Activated T-helper 2 cell treated with anti-CD3 and anti-CD28 coated beads, Interferon-gamma antibody, Interleukin-2, Interleukin-4, amounts not matched to agents 10 μg/mL and 5 μg/mL and 100 μg/mL, durations not matched to agents 14 hours and 24 hours and 36 hours (primary cell): ENCODE data around the gene DAB2IP. TPM values are rescaled to one million over a fixed set of nuclear protein-coding genes. Genes with fewer than 3 reads are reported as not detected.

Experiments
- DNase-seq: peaks from one replicate; pipeline ENCODE4 v3.0.0; 2021; ENCODE audit warnings: low spot score
- H3K27ac Mint-ChIP-seq: one replicate; pipeline ENCODE4 v1.8.0; 2021; ENCODE audit warnings: mixed read lengths
- H3K27me3 Mint-ChIP-seq: one replicate; pipeline ENCODE4 v1.8.0; 2021; ENCODE audit warnings: low read depth, mixed read lengths
- H3K36me3 Mint-ChIP-seq: one replicate; pipeline ENCODE4 v1.8.0; 2021; ENCODE audit warnings: low read depth, mixed read lengths
- H3K4me1 Mint-ChIP-seq: one replicate; pipeline ENCODE4 v1.8.0; 2021; ENCODE audit warnings: low read depth, mixed read lengths
- H3K4me3 Mint-ChIP-seq: one replicate; pipeline ENCODE4 v1.8.0; 2021; ENCODE audit warnings: low read depth, mild to moderate bottlenecking, moderate library complexity, mixed read lengths
- H3K9me3 Mint-ChIP-seq: one replicate; pipeline ENCODE4 v1.8.0; 2021; ENCODE audit warnings: mixed read lengths
- intact Hi-C: fragments of 100-400 bp; cut with micrococcal nuclease; formaldehyde crosslinking; loops from one replicate; pipeline ENCODE4 v1.15.1; 2023
- total RNA-seq: library from RNA; stranded (reverse); gene quantifications from 2 replicates; pipeline ENCODE4 v1.2.3, GENCODE V29; 2022

DAB2IP gene
- total RNA-seq, 1 donor from 2014 or later = not detected

DNA sequence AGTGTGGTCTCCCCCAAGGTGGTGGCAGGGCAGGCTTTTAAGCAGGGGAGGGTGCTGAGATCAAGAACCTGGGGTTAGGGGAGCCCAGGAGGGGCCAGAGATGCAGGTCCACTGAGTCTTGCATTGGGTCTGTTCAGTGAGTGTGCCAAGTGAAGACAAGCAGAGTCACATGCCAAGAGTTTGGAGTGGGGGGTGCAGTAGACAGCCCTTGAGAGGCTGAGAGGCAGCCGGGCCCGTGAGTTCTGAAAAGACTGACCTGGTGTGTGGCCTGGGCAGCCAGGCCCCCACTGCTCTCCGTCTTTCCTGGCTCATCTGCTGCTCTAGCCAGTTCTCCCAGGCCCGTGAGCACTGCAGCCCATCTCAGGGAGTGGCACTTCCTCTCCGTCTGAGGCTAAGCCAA, 120.0 kb downstream of the DAB2IP start:
- Mint-ChIP-seq H3K4me1 (no peaks in the 10 kb centered on the region), H3K27ac (no peak overlapping the region), H3K27me3 (no peaks in the 10 kb centered on the region), H3K9me3 (no peaks in the 10 kb centered on the region), H3K36me3 (no peaks in the 10 kb centered on the region), H3K4me3 (no peak overlapping the region)
- intact Hi-C loops = no loop called here
- DNase-seq = no peak

- H3K27ac Mint-ChIP-seq = no peak overlapping the region
- intact Hi-C loops = no loop called here
- no peak for DNase-seq
- H3K36me3 Mint-ChIP-seq = no peaks in the 10 kb centered on the region
- no peaks in the 10 kb centered on the region for H3K27me3 Mint-ChIP-seq
- H3K4me1 Mint-ChIP-seq = no peaks in the 10 kb centered on the region
- H3K4me3 Mint-ChIP-seq = no peak overlapping the region
- no peaks in the 10 kb centered on the region for H3K9me3 Mint-ChIP-seq
Observed at GRCh38 chr9:121771851-121772599, 120.6 kb downstream of the DAB2IP start.

DNA sequence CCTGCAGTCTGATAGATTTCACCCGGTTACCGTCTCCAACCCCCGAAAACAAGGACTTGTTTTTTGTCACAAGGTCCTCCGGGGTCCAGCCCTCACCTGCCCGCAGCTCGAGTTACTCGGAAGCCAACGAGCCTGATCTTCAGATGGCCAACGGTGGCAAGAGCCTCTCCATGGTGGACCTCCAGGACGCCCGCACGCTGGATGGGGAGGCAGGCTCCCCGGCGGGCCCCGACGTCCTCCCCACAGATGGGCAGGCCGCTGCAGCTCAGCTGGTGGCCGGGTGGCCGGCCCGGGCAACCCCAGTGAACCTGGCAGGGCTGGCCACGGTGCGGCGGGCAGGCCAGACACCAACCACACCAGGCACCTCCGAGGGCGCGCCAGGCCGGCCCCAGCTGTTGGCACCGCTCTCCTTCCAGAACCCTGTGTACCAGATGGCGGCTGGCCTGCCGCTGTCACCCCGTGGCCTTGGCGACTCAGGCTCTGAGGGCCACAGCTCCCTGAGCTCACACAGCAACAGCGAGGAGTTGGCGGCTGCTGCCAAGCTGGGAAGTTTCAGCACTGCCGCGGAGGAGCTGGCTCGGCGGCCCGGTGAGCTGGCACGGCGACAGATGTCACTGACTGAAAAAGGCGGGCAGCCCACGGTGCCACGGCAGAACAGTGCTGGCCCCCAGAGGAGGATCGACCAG, 121.3 kb downstream of the DAB2IP start:
- intact Hi-C loops = no loop called here
- no peaks in the 10 kb centered on the region for H3K9me3 Mint-ChIP-seq
- H3K27ac Mint-ChIP-seq = no peak overlapping the region
- no peak overlapping the region for H3K4me3 Mint-ChIP-seq
- DNase-seq = no peak
- H3K4me1 Mint-ChIP-seq = no peaks in the 10 kb centered on the region
- H3K27me3 Mint-ChIP-seq = no peaks in the 10 kb centered on the region
- no peaks in the 10 kb centered on the region for H3K36me3 Mint-ChIP-seq

- no peak overlapping the region for H3K27ac Mint-ChIP-seq
- H3K27me3 Mint-ChIP-seq = peaks cover 1% of the 10 kb centered on the region
- H3K4me3 Mint-ChIP-seq = no peak overlapping the region
- H3K4me1 Mint-ChIP-seq = no peaks in the 10 kb centered on the region
- no peaks in the 10 kb centered on the region for H3K36me3 Mint-ChIP-seq
- no peaks in the 10 kb centered on the region for H3K9me3 Mint-ChIP-seq
- intact Hi-C loops = no loop called here
- no peak for DNase-seq
Observed at GRCh38 chr9:121773286-121773953, 122.0 kb downstream of the DAB2IP start.

DNA sequence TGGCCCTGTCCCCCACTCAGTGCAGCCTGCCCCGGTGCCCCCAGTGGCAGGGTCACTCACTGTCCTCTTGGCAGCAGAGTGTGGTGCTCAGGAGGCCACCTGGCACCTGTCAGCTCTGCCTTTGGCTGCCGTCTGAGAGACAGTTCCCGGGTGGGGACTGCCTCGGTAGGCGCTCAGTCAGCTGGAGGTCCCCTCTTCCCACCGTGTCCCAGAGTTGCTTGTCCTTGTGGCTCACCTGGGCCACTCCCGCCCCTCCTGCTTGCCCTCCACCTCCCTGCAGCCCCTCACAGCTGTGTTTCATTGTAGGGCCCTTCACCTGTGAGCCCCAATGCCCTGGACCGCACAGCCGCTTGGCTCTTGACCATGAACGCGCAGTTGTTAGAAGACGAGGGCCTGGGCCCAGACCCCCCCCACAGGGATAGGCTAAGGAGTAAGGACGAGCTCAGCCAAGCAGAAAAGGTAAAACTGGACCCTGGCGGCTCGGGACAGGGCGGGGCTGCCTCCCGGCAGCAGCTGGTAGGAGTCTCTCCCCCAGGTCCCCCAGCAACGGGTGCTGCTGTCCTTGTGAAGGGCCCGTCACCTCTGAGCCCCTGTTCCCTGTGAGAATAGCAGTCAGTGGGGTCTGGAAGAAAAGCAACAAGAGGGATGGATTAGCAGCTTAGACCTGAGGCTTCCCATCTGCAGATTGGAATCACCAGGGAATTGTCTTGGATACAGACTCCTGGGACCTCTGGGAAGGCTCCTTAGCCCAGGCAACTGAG, 122.7 kb downstream of the DAB2IP start:
- no peak overlapping the region for H3K27ac Mint-ChIP-seq
- DNase-seq = no peak
- H3K9me3 Mint-ChIP-seq = no peaks in the 10 kb centered on the region
- no peak overlapping the region for H3K4me3 Mint-ChIP-seq
- intact Hi-C loops = no loop called here
- no peaks in the 10 kb centered on the region for H3K4me1 Mint-ChIP-seq
- no peaks in the 10 kb centered on the region for H3K36me3 Mint-ChIP-seq
- H3K27me3 Mint-ChIP-seq = peaks cover 2% of the 10 kb centered on the region

- DNase-seq = no peak
- Mint-ChIP-seq H3K27me3 (peaks cover 4% of the 10 kb centered on the region), H3K4me1 (no peaks in the 10 kb centered on the region), H3K4me3 (no peak overlapping the region), H3K36me3 (no peaks in the 10 kb centered on the region), H3K27ac (no peak overlapping the region), H3K9me3 (no peaks in the 10 kb centered on the region)
- intact Hi-C loops = no loop called here
Observed at GRCh38 chr9:121774715-121775613, 123.5 kb downstream of the DAB2IP start.

DNA sequence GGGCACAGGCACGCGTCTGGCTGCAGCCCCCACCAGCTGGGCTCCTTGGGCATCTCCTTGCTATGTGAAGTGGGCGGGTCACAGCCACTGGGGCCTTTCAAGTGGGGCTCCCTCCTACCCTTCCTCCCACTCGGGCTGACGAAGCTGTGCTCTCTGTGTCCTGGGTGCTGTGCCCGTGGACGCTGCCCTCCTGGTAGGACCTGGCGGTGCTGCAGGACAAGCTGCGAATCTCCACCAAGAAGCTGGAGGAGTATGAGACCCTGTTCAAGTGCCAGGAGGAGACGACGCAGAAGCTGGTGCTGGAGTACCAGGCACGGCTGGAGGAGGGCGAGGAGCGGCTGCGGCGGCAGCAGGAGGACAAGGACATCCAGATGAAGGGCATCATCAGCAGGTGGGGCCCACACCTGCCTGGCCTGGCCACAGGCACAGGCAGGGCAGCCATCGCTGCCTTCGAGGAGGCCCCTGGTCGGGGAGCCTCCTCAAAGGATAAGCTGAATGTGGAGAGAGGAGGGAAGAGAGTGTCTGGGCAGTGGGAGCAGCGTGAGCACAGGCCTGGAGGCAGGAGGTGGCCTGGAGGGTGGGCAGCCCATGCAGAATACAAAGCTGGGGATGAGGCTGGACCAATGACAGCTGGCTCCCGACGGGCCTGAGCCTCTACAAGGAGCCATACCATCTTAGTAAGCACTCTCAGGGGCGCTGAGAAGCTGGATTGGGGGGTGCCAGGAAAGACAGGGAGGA, 124.7 kb downstream of the DAB2IP start:
- H3K36me3 Mint-ChIP-seq = no peaks in the 10 kb centered on the region
- no peak overlapping the region for H3K4me3 Mint-ChIP-seq
- H3K9me3 Mint-ChIP-seq = no peaks in the 10 kb centered on the region
- no peak overlapping the region for H3K27ac Mint-ChIP-seq
- intact Hi-C loops = no loop called here
- no peak for DNase-seq
- H3K27me3 Mint-ChIP-seq = peaks cover 4% of the 10 kb centered on the region
- H3K4me1 Mint-ChIP-seq = no peaks in the 10 kb centered on the region

DNA sequence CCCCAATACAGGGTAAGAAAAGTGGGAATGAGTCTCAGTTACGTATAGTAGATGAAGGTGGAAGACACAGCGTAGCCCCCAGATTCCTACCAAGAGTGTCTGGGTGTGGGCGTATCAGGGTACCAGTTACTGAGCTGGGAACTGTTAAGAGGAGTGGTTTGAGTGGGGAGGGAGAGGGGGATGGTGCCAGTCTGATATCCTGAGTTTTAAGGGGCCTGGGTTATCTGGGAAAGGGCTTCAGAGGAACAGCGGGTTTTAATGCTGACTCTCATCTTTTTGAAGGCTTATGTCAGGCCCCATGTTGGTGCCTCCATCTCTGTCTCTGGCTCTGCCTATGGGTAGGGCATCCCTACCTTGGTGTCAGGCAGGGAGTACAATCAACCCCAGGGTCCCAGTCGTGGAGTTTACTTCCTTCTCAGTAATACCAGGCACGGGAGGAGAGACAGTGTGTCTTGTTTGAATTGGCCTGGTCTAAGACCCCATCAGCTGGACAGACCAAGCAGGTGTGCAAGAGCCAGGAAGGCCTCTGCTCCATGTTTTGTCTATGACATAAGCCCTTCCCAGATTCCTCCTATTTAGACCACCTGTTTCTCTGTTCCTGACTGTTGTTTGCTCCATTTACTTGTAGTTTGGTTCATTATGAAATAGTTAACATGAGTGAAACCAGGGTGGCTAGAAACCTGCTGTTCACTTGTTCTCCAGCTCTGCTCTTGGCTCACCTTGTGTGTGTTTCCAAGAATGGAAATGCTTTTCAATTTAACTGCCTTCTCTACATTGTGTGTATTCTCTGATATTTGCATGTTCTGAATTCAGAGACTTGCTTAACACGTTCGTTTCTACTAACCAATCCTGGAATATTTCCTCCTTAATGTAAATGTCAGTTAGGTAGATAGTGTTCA, 125.6 kb downstream of the DAB2IP start:
- Mint-ChIP-seq H3K27ac (no peak overlapping the region), H3K27me3 (peaks cover 4% of the 10 kb centered on the region), H3K4me1 (no peaks in the 10 kb centered on the region), H3K4me3 (no peak overlapping the region), H3K9me3 (no peaks in the 10 kb centered on the region), H3K36me3 (no peaks in the 10 kb centered on the region)
- no peak for DNase-seq
- intact Hi-C loops = no loop called here

GRCh38 chr9:121778252-121779225, 127.1 kb downstream of the DAB2IP start:
- DNase-seq = no peak
- Mint-ChIP-seq H3K4me1 (no peaks in the 10 kb centered on the region), H3K4me3 (no peak overlapping the region), H3K27ac (no peak overlapping the region), H3K9me3 (no peaks in the 10 kb centered on the region), H3K36me3 (no peaks in the 10 kb centered on the region), H3K27me3 (peaks cover 4% of the 10 kb centered on the region)
- intact Hi-C loops = no loop called here

- no peak for DNase-seq
- Mint-ChIP-seq H3K4me1 (peaks cover 5% of the 10 kb centered on the region), H3K36me3 (no peaks in the 10 kb centered on the region), H3K27me3 (peaks cover 4% of the 10 kb centered on the region), H3K27ac (no peak overlapping the region), H3K4me3 (no peak overlapping the region), H3K9me3 (no peaks in the 10 kb centered on the region)
- intact Hi-C loops = no loop called here
Observed at GRCh38 chr9:121779381-121780117, 128.1 kb downstream of the DAB2IP start.
